ENCODE data around the gene REV3L. TPM values are rescaled to one million over a fixed set of nuclear protein-coding genes. Genes with fewer than 3 reads are reported as not detected.
"Not testable (repeated sequence)": the region's sequence is repeated elsewhere in the genome, so short reads cannot be mapped to it uniquely, and the experiment has no call there.

Gene REV3L
- total RNA-seq, 1 donor from 2014 or later = 17.7 TPM

DNA sequence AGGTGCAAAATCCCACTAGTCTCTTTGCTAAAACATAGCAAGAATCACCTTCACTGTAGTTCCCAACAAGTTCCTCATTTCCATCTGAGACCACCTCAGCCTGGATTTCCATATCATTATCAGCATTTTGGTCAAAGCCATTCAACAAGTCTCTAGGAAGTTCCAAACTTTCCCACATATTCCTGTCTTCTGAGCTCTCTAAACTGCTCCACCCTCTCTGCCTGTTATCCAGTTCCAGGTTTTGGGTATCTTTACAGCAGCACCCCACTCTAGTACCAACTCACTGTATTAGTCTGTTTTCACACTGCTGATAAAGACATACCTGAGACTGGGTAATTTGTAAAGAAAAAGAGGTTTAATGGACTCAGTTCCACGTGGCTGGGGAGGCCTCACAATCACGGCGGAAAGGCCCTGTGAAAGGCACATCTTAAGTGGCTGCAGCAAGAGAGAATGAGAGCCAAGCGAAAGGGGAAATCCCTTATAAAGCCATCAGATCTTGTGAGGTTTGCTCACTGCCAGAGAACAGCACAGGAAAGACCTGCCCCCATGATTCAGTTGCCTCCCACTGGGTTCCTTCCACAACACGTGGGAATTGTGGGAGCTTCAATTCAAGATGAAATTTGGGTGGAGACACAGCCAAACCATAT is 192.2 kb downstream of the REV3L start:
- not testable (repeated sequence) for ATAC-seq

- not testable (repeated sequence) for ATAC-seq
These were observed 198.7 kb downstream of the REV3L start for GRCh38 chr6:111284356-111284755.

DNA sequence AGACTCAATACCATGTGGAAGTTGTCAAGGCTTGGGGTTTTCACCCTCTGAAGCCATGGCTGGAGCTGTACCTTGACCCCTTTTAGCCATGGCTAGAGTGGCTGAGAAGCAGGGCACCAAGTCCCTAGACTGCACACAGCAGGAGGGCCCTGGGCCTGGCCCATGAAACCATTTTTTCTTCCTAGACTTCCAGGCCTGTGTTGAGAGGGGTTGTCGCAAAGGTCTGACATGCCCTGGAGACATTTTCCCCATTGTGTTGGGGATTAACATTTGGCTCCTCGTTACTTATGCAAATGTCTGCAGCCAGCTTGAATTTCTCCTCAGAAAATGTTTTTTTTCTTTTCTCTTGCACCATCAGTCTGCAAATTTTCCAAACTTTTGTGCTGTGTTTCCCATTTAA is 199.3 kb downstream of the REV3L start:
- ATAC-seq = no peak

- ATAC-seq = no peak
These were observed 200.5 kb downstream of the REV3L start for GRCh38 chr6:111282515-111282914.

- ATAC-seq = no peak
These were observed 202.5 kb downstream of the REV3L start for GRCh38 chr6:111280445-111280955.

DNA sequence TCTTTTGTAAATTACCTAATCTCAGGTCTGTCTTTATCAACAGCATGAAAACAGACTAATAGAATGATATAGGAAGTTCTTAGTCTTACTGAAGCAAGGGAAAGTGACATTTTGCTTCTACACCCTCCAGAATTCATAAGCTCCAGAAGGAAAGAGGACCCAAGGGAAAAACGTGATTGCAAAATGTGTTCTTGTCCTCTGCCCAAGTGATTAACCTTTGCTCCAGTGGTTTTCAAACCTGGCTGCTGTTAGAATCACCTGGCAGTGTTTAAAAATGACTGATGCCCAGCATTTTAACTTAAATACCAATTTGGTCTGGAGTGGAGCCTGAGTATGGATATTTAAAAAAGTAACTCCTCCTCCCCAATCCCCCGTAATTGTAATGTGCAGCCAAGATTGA is 204.3 kb downstream of the REV3L start:
- ATAC-seq = no peak

DNA sequence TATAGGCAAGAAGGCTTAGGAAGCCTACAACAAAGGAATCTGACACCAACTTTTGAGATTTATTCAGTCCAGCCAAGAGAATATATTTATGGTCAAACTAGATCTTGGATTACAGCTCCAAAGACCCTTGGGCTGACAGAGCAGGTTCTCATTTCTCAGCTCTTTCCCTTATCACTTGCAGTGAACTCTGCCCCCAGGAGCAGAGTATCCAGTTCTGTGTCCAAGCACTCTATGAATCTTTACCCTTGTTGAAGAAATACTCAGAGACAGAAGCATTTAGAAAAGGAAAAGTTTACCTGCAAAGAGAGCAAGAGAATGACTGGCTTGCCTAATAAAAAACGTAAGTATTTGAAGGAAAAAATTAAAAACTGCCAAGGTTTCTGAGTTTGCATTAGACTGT is 205.2 kb downstream of the REV3L start:
- ATAC-seq = no peak

GRCh38 chr6:111276736-111277135 is 206.3 kb downstream of the REV3L start:
- no peak for ATAC-seq

GRCh38 chr6:111276335-111276734 is 206.7 kb downstream of the REV3L start:
- no peak for ATAC-seq

GRCh38 chr6:111274593-111275217 is 208.3 kb downstream of the REV3L start:
- ATAC-seq = no peak

GRCh38 chr6:111270121-111270520 is 212.9 kb downstream of the REV3L start:
- ATAC-seq = no peak

DNA sequence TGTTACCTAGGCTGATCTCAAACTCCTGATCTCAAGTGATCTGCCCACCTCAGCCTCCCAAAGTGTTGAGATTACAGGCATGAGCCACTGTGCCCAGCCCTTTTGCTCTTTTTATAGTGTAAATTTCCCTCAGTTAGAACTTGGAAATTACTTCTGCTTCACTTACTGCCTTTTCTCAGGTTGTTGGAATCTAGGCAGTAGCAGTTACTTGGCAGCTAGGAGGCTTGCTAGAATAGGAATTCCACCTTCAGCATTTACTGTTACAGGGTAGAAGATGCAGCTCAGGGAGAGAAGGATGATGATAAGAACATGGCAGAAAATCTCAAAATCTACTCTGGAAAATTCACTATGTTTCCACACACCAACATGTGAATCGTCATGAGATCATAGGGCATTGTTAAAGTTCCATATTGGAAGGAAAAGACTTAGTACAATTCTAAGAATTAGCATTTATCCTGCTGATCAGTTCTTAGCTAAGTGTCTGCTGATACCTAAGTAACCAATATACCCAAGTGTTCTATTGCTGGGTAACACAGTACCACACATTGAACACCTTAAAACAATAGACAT is 213.5 kb downstream of the REV3L start:
- no peak for ATAC-seq

GRCh38 chr6:111267764-111268333 is 215.2 kb downstream of the REV3L start:
- no peak for ATAC-seq

DNA sequence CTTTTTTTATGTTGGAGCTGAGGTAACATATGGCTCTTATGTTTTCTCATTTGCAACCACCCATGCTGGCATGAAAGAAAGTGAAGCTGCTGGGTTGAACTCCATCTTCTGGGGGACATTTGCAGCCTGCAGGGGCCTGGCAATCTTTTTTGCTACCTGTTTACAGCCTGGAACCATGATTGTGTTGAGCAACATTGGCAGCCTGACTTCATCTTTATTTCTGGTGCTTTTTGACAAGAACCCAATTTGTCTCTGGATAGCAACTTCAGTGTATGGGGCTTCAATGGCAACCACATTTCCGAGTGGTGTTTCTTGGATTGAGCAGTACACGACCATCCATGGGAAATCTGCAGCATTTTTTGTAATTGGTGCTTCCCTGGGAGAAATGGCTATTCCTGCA is 216.7 kb downstream of the REV3L start:
- ATAC-seq = no peak

DNA sequence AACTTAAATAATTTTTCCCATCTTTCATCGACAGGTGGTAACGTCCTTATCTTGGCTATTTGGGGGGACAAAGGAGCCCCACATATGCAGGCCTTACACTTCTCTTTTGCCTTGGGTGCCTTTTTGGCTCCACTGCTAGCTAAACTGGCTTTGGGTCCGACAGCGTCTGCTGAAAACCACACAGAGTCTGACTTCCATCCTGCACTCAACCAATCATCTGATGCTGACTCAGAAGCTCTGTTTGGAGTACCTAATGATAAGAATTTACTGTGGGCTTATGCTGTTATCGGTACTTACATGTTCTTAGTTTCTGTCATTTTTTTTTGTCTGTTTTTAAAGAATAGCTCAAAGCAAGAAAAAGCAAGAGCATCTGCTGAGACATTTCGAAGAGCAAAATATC is 217.2 kb downstream of the REV3L start:
- no peak for ATAC-seq

GRCh38 chr6:111263837-111264236 is 219.2 kb downstream of the REV3L start:
- ATAC-seq = no peak

- no peak for ATAC-seq
These were observed 222.3 kb downstream of the REV3L start for GRCh38 chr6:111260570-111261298.

GRCh38 chr6:111259089-111259831 is 223.8 kb downstream of the REV3L start:
- peak; percentile 100 for ATAC-seq

- no peak for ATAC-seq
These were observed 224.4 kb downstream of the REV3L start for GRCh38 chr6:111258615-111259088.

GRCh38 chr6:111258010-111258409 is 225.0 kb downstream of the REV3L start:
- ATAC-seq = no peak

GRCh38 chr6:111256646-111257045 is 226.4 kb downstream of the REV3L start:
- no peak for ATAC-seq

- ATAC-seq = not testable (repeated sequence)
These were observed 227.2 kb downstream of the REV3L start for GRCh38 chr6:111255838-111256237.

All from esophagus mucosa (tissue), 1 donor.